Endothelial cell (in vitro differentiated cells): ENCODE measurements around the gene GUCY1A2. TPM values are rescaled to one million over a fixed set of nuclear protein-coding genes. Genes with fewer than 3 reads are reported as not detected.
"Not testable (repeated sequence)": the region's sequence is repeated elsewhere in the genome, so short reads cannot be mapped to it uniquely, and the experiment has no call there.

Experiments
- DNase-seq: peaks from one replicate; pipeline ENCODE4 v3.0.0; 2021; ENCODE audit warnings: low spot score
- H3K27ac Mint-ChIP-seq: one replicate; pipeline ENCODE4 v1.8.0; 2021; ENCODE audit warnings: mixed read lengths, inconsistent platforms; ENCODE audit not compliant: unreplicated experiment
- H3K27me3 Mint-ChIP-seq: one replicate; pipeline ENCODE4 v1.8.0; 2021; ENCODE audit warnings: mild to moderate bottlenecking, moderate library complexity, mixed read lengths, inconsistent platforms; ENCODE audit not compliant: unreplicated experiment
- H3K36me3 Mint-ChIP-seq: one replicate; pipeline ENCODE4 v1.8.0; 2021; ENCODE audit warnings: mild to moderate bottlenecking, low read depth, mixed read lengths, inconsistent platforms; ENCODE audit not compliant: unreplicated experiment
- H3K4me1 Mint-ChIP-seq: one replicate; pipeline ENCODE4 v1.8.0; 2021; ENCODE audit warnings: mild to moderate bottlenecking, mixed read lengths, inconsistent platforms; ENCODE audit not compliant: unreplicated experiment
- H3K4me3 Mint-ChIP-seq: one replicate; pipeline ENCODE4 v1.8.0; 2021; ENCODE audit warnings: mild to moderate bottlenecking, mixed read lengths, inconsistent platforms; ENCODE audit not compliant: unreplicated experiment
- H3K9me3 Mint-ChIP-seq: one replicate; pipeline ENCODE4 v1.8.0; 2021; ENCODE audit warnings: mixed read lengths, inconsistent platforms; ENCODE audit not compliant: unreplicated experiment
- CTCF ChIP-seq: fragments of 200-600 bp; sonication (generic); IDR thresholded peaks from one replicate; pipeline ENCODE4 v1.5.0; 2021; ENCODE audit warnings: antibody characterized with exemption; ENCODE audit not compliant: unreplicated experiment
- total RNA-seq: library from RNA; stranded (reverse); fragmentation: NEBNext Ultra II Directional; extraction: Animal tissue kit (Norgen Biotek cat#: 25700); gene quantifications from one replicate; pipeline ENCODE4 v1.2.1, GENCODE V29; 2021; ENCODE audit not compliant: unreplicated experiment

GUCY1A2 gene
- total RNA-seq, 1 donor from 2014 or later = 0.10 TPM

- no peak for DNase-seq
- TF ChIP-seq CTCF = no peak
- Mint-ChIP-seq H3K4me1 (no peaks in the 10 kb centered on the region), H3K4me3 (no peak overlapping the region), H3K36me3 (no peaks in the 10 kb centered on the region), H3K27ac (no peak overlapping the region), H3K27me3 (no peaks in the 10 kb centered on the region), H3K9me3 (no peaks in the 10 kb centered on the region)
Observed at GRCh38 chr11:106827687-106828086, 190.6 kb downstream of the GUCY1A2 start.

- DNase-seq, H3K27me3 Mint-ChIP-seq, H3K27ac Mint-ChIP-seq, H3K9me3 Mint-ChIP-seq, H3K36me3 Mint-ChIP-seq, H3K4me3 Mint-ChIP-seq, H3K4me1 Mint-ChIP-seq: not testable (repeated sequence)
Observed at GRCh38 chr11:106826558-106826957, 191.7 kb downstream of the GUCY1A2 start.

GRCh38 chr11:106821826-106822225, 196.4 kb downstream of the GUCY1A2 start:
- Mint-ChIP-seq H3K27ac (no peak overlapping the region), H3K4me3 (no peak overlapping the region), H3K4me1 (no peaks in the 10 kb centered on the region), H3K9me3 (no peaks in the 10 kb centered on the region), H3K36me3 (no peaks in the 10 kb centered on the region), H3K27me3 (no peaks in the 10 kb centered on the region)
- TF ChIP-seq CTCF = no peak
- DNase-seq = no peak

- no peaks in the 10 kb centered on the region for H3K4me1 Mint-ChIP-seq
Observed at GRCh38 chr11:106821291-106821690, 197.0 kb downstream of the GUCY1A2 start.

GRCh38 chr11:106818443-106818842, 199.8 kb downstream of the GUCY1A2 start:
- DNase-seq = no peak
- H3K27me3 Mint-ChIP-seq = no peaks in the 10 kb centered on the region
- no peaks in the 10 kb centered on the region for H3K36me3 Mint-ChIP-seq
- no peak for TF ChIP-seq CTCF
- no peaks in the 10 kb centered on the region for H3K9me3 Mint-ChIP-seq
- H3K4me3 Mint-ChIP-seq = no peak overlapping the region
- no peaks in the 10 kb centered on the region for H3K4me1 Mint-ChIP-seq
- H3K27ac Mint-ChIP-seq = no peak overlapping the region

More at GRCh38 chr11:106821291-106821690, 197.0 kb downstream of the GUCY1A2 start:
- no peak for TF ChIP-seq CTCF
- no peaks in the 10 kb centered on the region for H3K9me3 Mint-ChIP-seq
- no peaks in the 10 kb centered on the region for H3K27me3 Mint-ChIP-seq
- H3K27ac Mint-ChIP-seq = no peak overlapping the region
- no peak overlapping the region for H3K4me3 Mint-ChIP-seq
- no peak for DNase-seq
- no peaks in the 10 kb centered on the region for H3K36me3 Mint-ChIP-seq

- no peak overlapping the region for H3K4me3 Mint-ChIP-seq
- TF ChIP-seq CTCF = no peak
- no peaks in the 10 kb centered on the region for H3K4me1 Mint-ChIP-seq
- H3K9me3 Mint-ChIP-seq = no peaks in the 10 kb centered on the region
- H3K27ac Mint-ChIP-seq = no peak overlapping the region
- no peaks in the 10 kb centered on the region for H3K27me3 Mint-ChIP-seq
- DNase-seq = no peak
- H3K36me3 Mint-ChIP-seq = no peaks in the 10 kb centered on the region
Observed at GRCh38 chr11:106815209-106815608, 203.1 kb downstream of the GUCY1A2 start.
